AG04450 (cell line): ENCODE results near the gene NUDT3. TPM values are rescaled to one million over a fixed set of nuclear protein-coding genes. Genes with fewer than 3 reads are reported as not detected.
"Not testable (repeated sequence)": the region's sequence is repeated elsewhere in the genome, so short reads cannot be mapped to it uniquely, and the experiment has no call there.

Experiments
- CTCF ChIA-PET: fragments of 300-600, 350-600 bp; formaldehyde crosslinking; extraction: SDS; loops from one replicate; lab custom pipeline; 2022; ENCODE audit warnings: antibody characterized with exemption, inconsistent platforms; lab: Charles Lee
- POLR2A ChIA-PET: fragments of 350-600 bp; formaldehyde crosslinking; extraction: SDS; loops from one replicate; lab custom pipeline; 2021; ENCODE audit warnings: antibody characterized with exemption, inconsistent platforms; lab: Yijun Ruan, JAX
- DNase-seq: peaks from one replicate; pipeline ENCODE4 v3.0.0-alpha.2; 2011; ENCODE audit warnings: low read depth, low spot score
- H3K27ac ChIP-seq: one replicate; pipeline ENCODE4 v1.5.1; 2012; ENCODE audit warnings: low read depth, low read length, control low read depth
- H3K27me3 ChIP-seq: one replicate; pipeline ENCODE4 v1.6.0; 2012; ENCODE audit warnings: low read length; ENCODE audit not compliant: control insufficient read depth, insufficient read depth
- H3K4me3 ChIP-seq: 2 replicates; pipeline ENCODE4 v1.5.1; 2011; ENCODE audit warnings: mild to moderate bottlenecking, low read depth, low read length, control low read depth
- H3K9me3 ChIP-seq: 2 replicates; pipeline ENCODE4 v1.5.1; 2012; ENCODE audit warnings: low read length; ENCODE audit not compliant: control insufficient read depth, insufficient read depth
- CTCF ChIP-seq: IDR thresholded peaks from 2 replicates; pipeline ENCODE4 v1.5.1; 2011; ENCODE audit warnings: low read depth, low read length, control low read depth, inconsistent platforms
- polyA plus RNA-seq: library from polyadenylated mRNA; depleted of rRNA; stranded (reverse); fragments of >200 nt; gene quantifications from 2 replicates; pipeline ENCODE4 v1.2.3, GENCODE V29; 2011

Gene NUDT3
- polyA plus RNA-seq, 1 experiment = 26.7 TPM

DNA sequence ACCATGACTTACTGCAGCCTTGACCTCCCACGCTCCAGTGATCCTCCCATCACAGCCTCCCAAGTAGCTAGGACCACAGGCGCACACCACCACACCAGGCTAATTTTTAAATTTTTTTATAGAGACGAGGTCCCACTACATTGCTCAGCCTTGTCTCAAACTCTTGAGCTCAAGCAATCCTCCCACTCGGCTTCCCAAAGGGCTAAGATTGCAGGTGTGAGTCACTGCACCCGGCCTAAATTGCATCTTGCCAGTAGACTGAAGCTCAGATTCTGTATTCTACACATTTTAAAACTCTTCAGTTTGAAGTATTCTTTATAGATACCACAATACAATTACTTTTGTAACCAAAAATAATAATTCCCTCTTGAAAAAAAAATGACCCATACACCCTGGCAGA, 11.4 kb downstream of the NUDT3 start:
- no peak overlapping the region for H3K4me3 ChIP-seq
- ChIA-PET CTCF (interaction anchor here (0.8 to 0.9 kb wide), 2 partner anchors 12 to 132 kb away, joined by 3 to 4 read pairs; no protein-coding TSS in a partner anchor), POLR2A (interaction anchor here (0.5 to 0.6 kb wide), 2 partner anchors 33 to 40 kb away, joined by 3 to 4 read pairs; no protein-coding TSS in a partner anchor)
- no peaks in the 10 kb centered on the region for H3K27me3 ChIP-seq
- no peak for DNase-seq
- no peak overlapping the region for H3K27ac ChIP-seq
- no peak for TF ChIP-seq CTCF
- H3K9me3 ChIP-seq = no peaks in the 10 kb centered on the region

DNA sequence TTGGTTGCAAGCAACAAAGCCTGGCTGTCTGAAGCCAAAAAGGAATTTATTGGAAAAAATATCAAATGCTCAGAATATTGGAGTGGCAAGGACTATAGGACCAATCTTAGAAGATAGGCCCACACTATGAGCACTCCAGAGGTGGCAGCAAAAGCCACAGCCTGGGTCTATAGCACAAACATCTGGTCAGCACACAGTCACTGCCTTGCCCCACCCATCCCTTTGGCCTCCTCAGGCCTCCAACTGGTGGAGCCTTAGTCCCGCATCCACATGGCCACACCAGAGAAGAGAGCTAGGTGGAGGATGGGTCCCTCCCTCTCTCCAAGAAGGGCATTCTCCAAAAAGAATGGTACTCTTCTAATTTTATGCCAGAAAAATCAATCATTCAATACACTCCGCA, 14.0 kb downstream of the NUDT3 start:
- Histone ChIP-seq H3K27ac (no peak overlapping the region), H3K4me3 (no peak overlapping the region), H3K9me3 (no peaks in the 10 kb centered on the region), H3K27me3 (no peaks in the 10 kb centered on the region)
- ChIA-PET CTCF (interaction anchor here (1.4 kb wide), 1 partner anchor 129 kb away, joined by 4 read pairs; no protein-coding TSS in a partner anchor), POLR2A (no interaction called here)
- no peak for TF ChIP-seq CTCF
- DNase-seq = no peak

DNA sequence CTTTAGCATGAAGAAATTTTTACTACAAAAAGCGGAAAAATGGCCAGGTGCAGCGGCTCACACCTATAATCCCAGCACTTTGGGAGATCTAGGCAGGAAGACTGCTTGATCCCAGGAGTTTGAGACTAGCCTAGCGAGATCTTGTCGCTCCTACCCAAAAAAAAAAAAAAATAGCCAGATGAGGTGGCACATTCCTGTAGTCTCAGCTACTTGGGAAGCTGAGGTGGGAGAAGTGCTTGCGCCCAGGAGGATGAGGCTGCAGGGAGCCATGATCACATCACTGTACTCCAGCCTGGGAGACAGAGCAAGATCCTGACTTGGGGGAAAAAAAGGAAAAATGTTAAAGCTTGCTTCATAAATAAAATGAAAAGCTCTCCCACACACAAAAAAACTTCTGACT, 14.5 kb downstream of the NUDT3 start:
- ChIA-PET CTCF (interaction anchor here (1.4 kb wide), 1 partner anchor 129 kb away, joined by 4 read pairs; no protein-coding TSS in a partner anchor), POLR2A (no interaction called here)
- no peak for TF ChIP-seq CTCF
- H3K4me3 ChIP-seq = no peak overlapping the region
- no peaks in the 10 kb centered on the region for H3K9me3 ChIP-seq
- no peak overlapping the region for H3K27ac ChIP-seq
- DNase-seq = no peak
- no peaks in the 10 kb centered on the region for H3K27me3 ChIP-seq

DNA sequence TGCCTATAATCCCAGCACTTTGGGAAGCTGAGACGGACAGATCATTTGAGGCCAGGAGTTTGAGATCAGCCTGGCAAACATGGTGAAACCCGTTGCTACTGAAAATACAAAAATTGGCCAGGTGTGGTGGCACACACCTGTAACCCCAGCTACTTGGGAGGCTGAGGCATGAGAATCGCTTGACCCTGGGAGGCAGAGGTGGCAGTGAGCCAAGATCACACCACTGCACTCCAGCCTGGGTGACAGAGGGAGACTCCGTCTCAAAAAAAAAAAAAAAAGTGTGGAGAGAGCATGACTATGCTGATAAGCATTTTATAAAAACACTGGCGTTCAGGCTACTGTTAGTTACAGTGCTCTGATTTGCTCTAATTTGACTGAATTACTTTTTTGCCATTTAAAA, 14.9 kb downstream of the NUDT3 start:
- H3K4me3 ChIP-seq, CTCF ChIA-PET, DNase-seq, POLR2A ChIA-PET, H3K27ac ChIP-seq, H3K27me3 ChIP-seq, H3K9me3 ChIP-seq: not testable (repeated sequence)

GRCh38 chr6:34375833-34376232, 16.6 kb downstream of the NUDT3 start:
- TF ChIP-seq CTCF = no peak
- no peaks in the 10 kb centered on the region for H3K27me3 ChIP-seq
- DNase-seq = no peak
- no peaks in the 10 kb centered on the region for H3K9me3 ChIP-seq
- ChIA-PET CTCF (interaction anchor here (0.6 kb wide), 1 partner anchor 14 kb away, joined by 3 read pairs; no protein-coding TSS in a partner anchor), POLR2A (no interaction called here)
- H3K4me3 ChIP-seq = no peak overlapping the region
- no peak overlapping the region for H3K27ac ChIP-seq
